Fibroblast of the aortic adventitia (primary cell): Measurements from ENCODE around the gene MOV10L1. TPM values are rescaled to one million over a fixed set of nuclear protein-coding genes. Genes with fewer than 3 reads are reported as not detected.
A peak's percentile ranks its signal among the peaks of the same experiment; 100 is the strongest.
"Not testable (repeated sequence)": the region's sequence is repeated elsewhere in the genome, so short reads cannot be mapped to it uniquely, and the experiment has no call there.

Experiments
- DNase-seq: peaks from one replicate; pipeline ENCODE4 v3.0.0-alpha.2; 2010; ENCODE audit warnings: low read depth
- H3K4me3 ChIP-seq: 2 replicates; pipeline ENCODE4 v1.5.1; 2011; ENCODE audit warnings: low read depth, mild to moderate bottlenecking, control low read depth, low read length, moderate library complexity
- CTCF ChIP-seq: IDR thresholded peaks from 2 replicates; pipeline ENCODE4 v1.5.1; 2011; ENCODE audit warnings: mild to moderate bottlenecking, low read length, control low read depth, inconsistent platforms; ENCODE audit not compliant: insufficient read depth
- total RNA-seq: library from RNA; depleted of rRNA; stranded (reverse); fragments of >200 nt; gene quantifications from 2 replicates; pipeline ENCODE4 v1.2.3, GENCODE V29; 2012; ENCODE audit warnings: low replicate concordance

MOV10L1 gene
- total RNA-seq, 1 donor: 5.1 TPM

GRCh38 chr22:50199829-50200460 lies 110.1 kb downstream of the MOV10L1 start:
- TF ChIP-seq CTCF: no peak
- no peak for DNase-seq
- peak overlapping the region; percentile 71 for H3K4me3 ChIP-seq

GRCh38 chr22:50200461-50201190 lies 110.8 kb downstream of the MOV10L1 start, which contains the start of gene SELENOO:
TSS of gene SELENOO (plus strand) at chr22:50201011. CDS start at chr22:50201037, 26 bp downstream.
- H3K4me3 ChIP-seq: peak within 1 kb of the TSS; percentile 76
- DNase-seq: peak; percentile 75
- no peak for TF ChIP-seq CTCF

- DNase-seq: no peak
- peak overlapping the region; percentile 76 for H3K4me3 ChIP-seq
- no peak for TF ChIP-seq CTCF
These were observed 111.7 kb downstream of the MOV10L1 start for GRCh38 chr22:50201191-50202129.

- peak overlapping the region; percentile 76 for H3K4me3 ChIP-seq
- DNase-seq: no peak
- no peak for TF ChIP-seq CTCF
These were observed 112.4 kb downstream of the MOV10L1 start for GRCh38 chr22:50202130-50202666.

- no peak for DNase-seq
- H3K4me3 ChIP-seq: no peak overlapping the region
- TF ChIP-seq CTCF: no peak
These were observed 113.5 kb downstream of the MOV10L1 start for GRCh38 chr22:50203288-50203687.

GRCh38 chr22:50204571-50204970 lies 114.8 kb downstream of the MOV10L1 start:
- H3K4me3 ChIP-seq: no peak overlapping the region
- DNase-seq: no peak
- TF ChIP-seq CTCF: no peak

- not testable (repeated sequence) for DNase-seq, H3K4me3 ChIP-seq
These were observed 115.2 kb downstream of the MOV10L1 start for GRCh38 chr22:50204998-50205397.
